Right atrium auricular region (tissue), 2 donors: Measurements from ENCODE around the gene HBG2. TPM values are rescaled to one million over a fixed set of nuclear protein-coding genes. Genes with fewer than 3 reads are reported as not detected.

Experiments used
- DNase-seq: peaks from one replicate; pipeline ENCODE4 v3.0.0-alpha.2; 2019; ENCODE audit warnings: low spot score
- H3K27ac ChIP-seq, 2 donors: fragments of 200-600 bp; sonication (generic); 1 replicate in 1 of 2; 2 replicates in 1 of 2; pipeline ENCODE4 v1.5.1; 2016 to 2019
- H3K27me3 ChIP-seq, 2 donors: fragments of 200-600 bp; sonication (generic); one replicate each; pipeline versions ENCODE4 v1.5.1 to v1.6.0; 2017 to 2019
- H3K36me3 ChIP-seq: fragments of 200-600 bp; sonication (generic); one replicate; pipeline ENCODE4 v1.5.1; 2016
- H3K4me1 ChIP-seq, 2 donors: fragments of 200-600 bp; sonication (generic); one replicate each; pipeline versions ENCODE4 v1.5.1 to v1.6.0; 2017 to 2019
- H3K4me3 ChIP-seq, 2 donors: fragments of 200-600 bp; sonication (generic); 1 replicate in 1 of 2; 2 replicates in 1 of 2; pipeline ENCODE4 v1.5.1; 2017 to 2019; ENCODE audit warnings: mild to moderate bottlenecking in 1 of 2, moderate library complexity in 1 of 2
- H3K9me3 ChIP-seq, 2 donors: fragments of 200-600 bp; sonication (generic); one replicate each; pipeline ENCODE4 v1.5.1; 2019
- total RNA-seq, 2 donors: library from RNA; depleted of rRNA; stranded (reverse); fragments of >200 nt; gene quantifications; one replicate each; pipeline ENCODE4 v1.1.0, GENCODE V29; 2016
- TF ChIP-seq, protein P1 (sequence below), 2 donors: fragments of 200-600 bp; sonication (generic); IDR thresholded peaks; one replicate each; pipeline ENCODE4 v1.5.1; 2019; ENCODE audit warnings: antibody characterized with exemption in 2 of 2

HBG2 gene
- total RNA-seq, 2 donors from 2014 or later = 0.90 TPM; not detected in 1

DNA sequence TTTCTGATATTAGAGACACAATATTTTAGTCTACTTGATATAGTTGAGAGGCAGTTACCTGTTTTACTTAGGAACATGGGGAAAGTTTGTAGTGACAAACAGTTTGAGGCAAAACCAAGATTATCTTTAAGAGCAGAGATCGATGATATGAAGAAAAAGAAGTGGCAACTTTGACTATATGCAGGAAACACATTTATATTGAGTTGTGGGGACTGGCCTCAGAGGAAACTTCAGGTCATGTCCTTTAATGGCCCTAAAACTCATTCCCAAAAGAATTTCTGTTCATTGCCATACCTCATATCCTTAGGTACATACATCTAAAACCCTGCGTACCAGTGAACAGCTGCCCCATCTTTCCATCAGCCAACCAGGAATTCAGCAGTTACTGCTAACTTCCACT, 9.4 kb downstream of the HBG2 start:
- H3K9me3 ChIP-seq = no peaks in the 10 kb centered on the region
- H3K27ac ChIP-seq = no peak overlapping the region
- no peaks in the 10 kb centered on the region for H3K36me3 ChIP-seq
- TF ChIP-seq, protein P1, sequence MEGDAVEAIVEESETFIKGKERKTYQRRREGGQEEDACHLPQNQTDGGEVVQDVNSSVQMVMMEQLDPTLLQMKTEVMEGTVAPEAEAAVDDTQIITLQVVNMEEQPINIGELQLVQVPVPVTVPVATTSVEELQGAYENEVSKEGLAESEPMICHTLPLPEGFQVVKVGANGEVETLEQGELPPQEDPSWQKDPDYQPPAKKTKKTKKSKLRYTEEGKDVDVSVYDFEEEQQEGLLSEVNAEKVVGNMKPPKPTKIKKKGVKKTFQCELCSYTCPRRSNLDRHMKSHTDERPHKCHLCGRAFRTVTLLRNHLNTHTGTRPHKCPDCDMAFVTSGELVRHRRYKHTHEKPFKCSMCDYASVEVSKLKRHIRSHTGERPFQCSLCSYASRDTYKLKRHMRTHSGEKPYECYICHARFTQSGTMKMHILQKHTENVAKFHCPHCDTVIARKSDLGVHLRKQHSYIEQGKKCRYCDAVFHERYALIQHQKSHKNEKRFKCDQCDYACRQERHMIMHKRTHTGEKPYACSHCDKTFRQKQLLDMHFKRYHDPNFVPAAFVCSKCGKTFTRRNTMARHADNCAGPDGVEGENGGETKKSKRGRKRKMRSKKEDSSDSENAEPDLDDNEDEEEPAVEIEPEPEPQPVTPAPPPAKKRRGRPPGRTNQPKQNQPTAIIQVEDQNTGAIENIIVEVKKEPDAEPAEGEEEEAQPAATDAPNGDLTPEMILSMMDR (IDR thresholded peaks at IDR 0.05) = no peak
- no peaks in the 10 kb centered on the region for H3K27me3 ChIP-seq
- DNase-seq = no peak
- no peak overlapping the region for H3K4me3 ChIP-seq
- H3K4me1 ChIP-seq = no peaks in the 10 kb centered on the region

DNA sequence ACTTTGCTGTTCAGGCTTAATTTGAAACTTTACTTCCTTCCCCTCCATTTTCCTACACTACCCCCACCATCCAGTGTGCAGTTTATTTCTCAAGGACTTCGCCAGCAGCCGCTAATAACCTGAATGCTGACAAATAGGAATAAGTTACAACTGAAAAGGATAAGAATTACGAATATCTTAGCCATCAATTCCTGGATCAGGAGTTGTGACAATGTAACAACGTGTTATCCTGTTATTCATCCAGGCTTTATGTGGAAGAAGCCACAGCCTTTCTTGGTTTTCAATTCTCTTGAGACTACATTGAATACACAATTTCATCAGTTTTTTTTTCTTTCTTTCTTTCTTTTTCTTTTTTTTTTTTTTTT, 10.8 kb downstream of the HBG2 start:
- TF ChIP-seq, protein P1 (IDR thresholded peaks at IDR 0.05) = no peak
- Histone ChIP-seq H3K4me3 (no peak overlapping the region), H3K9me3 (no peaks in the 10 kb centered on the region), H3K27me3 (no peaks in the 10 kb centered on the region), H3K27ac (no peak overlapping the region), H3K36me3 (no peaks in the 10 kb centered on the region), H3K4me1 (no peaks in the 10 kb centered on the region)
- DNase-seq = no peak

DNA sequence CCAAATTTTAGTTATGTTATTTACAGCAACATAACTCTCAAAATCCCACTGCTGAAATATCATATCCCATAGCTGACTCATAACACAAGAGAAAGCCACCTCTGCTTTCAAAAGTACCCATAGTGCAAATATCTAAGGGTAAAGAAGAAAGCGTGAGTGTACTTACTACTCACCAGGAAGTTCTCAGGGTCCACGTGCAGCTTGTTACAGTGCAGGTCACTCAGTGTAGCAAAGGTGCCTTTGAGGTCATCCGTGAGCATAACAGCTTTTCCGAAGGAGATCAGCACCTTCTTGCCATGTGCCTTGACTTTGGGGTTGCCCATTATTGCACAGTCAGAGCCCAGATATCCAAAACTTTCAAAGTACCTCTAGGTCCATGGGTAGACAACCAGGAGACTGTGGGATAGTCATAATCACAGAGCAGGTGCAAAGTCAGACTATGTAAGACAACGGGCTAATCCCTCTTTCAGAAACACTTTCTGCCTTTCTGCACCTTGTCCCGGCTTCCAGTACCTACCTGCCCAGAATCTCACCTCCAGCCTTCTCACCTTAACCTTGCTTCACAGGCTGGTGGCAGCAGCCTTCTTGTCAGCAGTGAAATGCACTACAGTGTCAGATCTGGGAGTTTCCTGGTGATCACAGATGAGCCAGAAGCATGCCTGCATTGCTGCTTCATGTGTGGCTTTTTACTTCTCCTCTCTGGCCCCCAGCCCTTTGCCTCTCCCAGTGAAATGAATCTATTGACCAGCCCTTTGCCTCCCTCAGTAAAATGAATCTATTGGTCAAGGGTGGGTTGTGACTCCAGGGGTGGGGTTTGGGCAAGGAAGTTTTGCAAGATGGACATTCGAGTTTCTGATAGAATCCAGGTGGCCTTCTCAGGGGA, 11.4 kb downstream of the HBG2 start:
- no peaks in the 10 kb centered on the region for H3K36me3 ChIP-seq
- no peaks in the 10 kb centered on the region for H3K4me1 ChIP-seq
- TF ChIP-seq, protein P1 (IDR thresholded peaks at IDR 0.05) = no peak
- no peak overlapping the region for H3K27ac ChIP-seq
- DNase-seq = no peak
- no peaks in the 10 kb centered on the region for H3K9me3 ChIP-seq
- H3K4me3 ChIP-seq = no peak overlapping the region
- H3K27me3 ChIP-seq = no peaks in the 10 kb centered on the region

DNA sequence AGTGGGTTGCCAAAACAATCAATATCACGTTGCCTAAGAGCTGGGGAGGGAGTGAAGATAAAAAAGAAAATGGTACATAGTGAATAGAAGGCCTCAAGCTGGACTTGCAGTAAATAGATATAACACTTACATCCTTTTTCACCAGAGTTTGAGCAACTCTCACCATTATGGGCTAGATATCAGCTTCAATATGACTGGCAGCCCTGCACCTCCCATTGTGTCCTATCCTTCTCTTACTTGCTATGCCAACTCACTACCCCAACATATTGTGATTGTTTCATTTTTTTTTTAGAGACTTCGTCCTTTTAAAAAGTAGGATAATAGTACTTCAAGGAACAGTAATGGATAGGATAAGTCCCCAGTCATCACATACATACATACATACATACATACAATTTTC, 12.4 kb downstream of the HBG2 start:
- Histone ChIP-seq H3K4me3 (no peak overlapping the region), H3K9me3 (no peaks in the 10 kb centered on the region), H3K4me1 (no peaks in the 10 kb centered on the region), H3K27ac (no peak overlapping the region), H3K27me3 (no peaks in the 10 kb centered on the region), H3K36me3 (no peaks in the 10 kb centered on the region)
- TF ChIP-seq, protein P1 (IDR thresholded peaks at IDR 0.05) = no peak
- DNase-seq = no peak

DNA sequence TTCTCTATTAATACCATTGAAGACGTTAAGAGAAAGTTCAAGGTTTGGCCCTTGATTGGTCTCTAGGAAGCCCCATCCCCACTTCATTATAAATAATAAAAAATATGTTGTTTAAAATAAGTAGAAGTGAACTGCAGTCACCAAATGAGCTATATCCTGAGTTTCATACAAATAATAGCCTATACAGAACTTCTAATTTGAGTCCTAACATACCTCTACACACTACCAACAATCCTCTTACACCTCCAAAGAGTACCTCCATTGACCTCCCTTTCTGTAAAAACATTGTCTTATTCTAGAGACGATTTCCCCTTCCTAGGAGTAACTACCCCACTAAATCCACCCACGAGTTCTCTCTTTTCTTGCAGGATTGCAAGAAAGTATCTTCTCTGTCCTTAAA, 13.1 kb downstream of the HBG2 start:
- Histone ChIP-seq H3K27me3 (no peaks in the 10 kb centered on the region), H3K36me3 (no peaks in the 10 kb centered on the region), H3K27ac (no peak overlapping the region), H3K4me3 (no peak overlapping the region), H3K9me3 (no peaks in the 10 kb centered on the region), H3K4me1 (no peaks in the 10 kb centered on the region)
- DNase-seq = no peak
- TF ChIP-seq, protein P1 (IDR thresholded peaks at IDR 0.05) = no peak

DNA sequence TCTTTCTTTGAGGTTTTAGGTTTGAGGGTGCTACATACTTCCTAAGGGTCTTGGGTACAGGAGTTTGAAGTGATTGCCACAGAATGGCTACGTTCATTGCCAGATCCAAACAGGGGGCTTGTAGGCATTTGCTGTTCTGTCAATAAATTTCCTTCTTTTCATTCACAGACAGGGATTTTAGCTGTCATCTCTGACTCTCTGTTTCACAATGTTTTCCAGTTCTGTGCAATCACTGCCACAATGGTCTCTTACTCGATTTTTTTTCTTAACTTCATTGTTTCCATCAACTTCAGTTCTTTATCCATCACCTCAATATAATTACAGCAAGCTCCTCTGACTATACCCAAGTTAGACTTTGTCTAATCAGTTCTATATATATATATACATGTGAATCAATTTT, 14.1 kb downstream of the HBG2 start:
- Histone ChIP-seq H3K4me3 (no peak overlapping the region), H3K9me3 (no peaks in the 10 kb centered on the region), H3K27ac (no peak overlapping the region), H3K4me1 (no peaks in the 10 kb centered on the region), H3K36me3 (no peaks in the 10 kb centered on the region), H3K27me3 (no peaks in the 10 kb centered on the region)
- TF ChIP-seq, protein P1 (IDR thresholded peaks at IDR 0.05) = no peak
- no peak for DNase-seq
